ENCODE data around the gene PHLDB3.

- TF ChIP-seq EZH2 (IDR thresholded peaks at IDR 0.05), result no peak
- no peak for TF ChIP-seq POLR2AphosphoS5 (IDR thresholded peaks at IDR 0.05; ENCODE audit: borderline replicate concordance, low read depth, low read length)
- no peak for TF ChIP-seq FOXP2 (optimal IDR thresholded peaks at IDR 0.05; ENCODE audit: control extremely low read depth, extremely low read length, insufficient read depth)
Observed at GRCh38 chr19:43471091-43471490, 33.5 kb downstream of the PHLDB3 start.

Measured in SK-N-MC (cell line).